GM19467 (cell line): Measurements from ENCODE around the gene VEGFA.

Experiments
- ATAC-seq: cut with Tn5 transposase; IDR thresholded peaks from one replicate; pipeline ENCODE4 v1.9.1; 2021; ENCODE audit warnings: mild to moderate bottlenecking, moderate library complexity; ENCODE audit not compliant: unreplicated experiment

VEGFA gene

DNA sequence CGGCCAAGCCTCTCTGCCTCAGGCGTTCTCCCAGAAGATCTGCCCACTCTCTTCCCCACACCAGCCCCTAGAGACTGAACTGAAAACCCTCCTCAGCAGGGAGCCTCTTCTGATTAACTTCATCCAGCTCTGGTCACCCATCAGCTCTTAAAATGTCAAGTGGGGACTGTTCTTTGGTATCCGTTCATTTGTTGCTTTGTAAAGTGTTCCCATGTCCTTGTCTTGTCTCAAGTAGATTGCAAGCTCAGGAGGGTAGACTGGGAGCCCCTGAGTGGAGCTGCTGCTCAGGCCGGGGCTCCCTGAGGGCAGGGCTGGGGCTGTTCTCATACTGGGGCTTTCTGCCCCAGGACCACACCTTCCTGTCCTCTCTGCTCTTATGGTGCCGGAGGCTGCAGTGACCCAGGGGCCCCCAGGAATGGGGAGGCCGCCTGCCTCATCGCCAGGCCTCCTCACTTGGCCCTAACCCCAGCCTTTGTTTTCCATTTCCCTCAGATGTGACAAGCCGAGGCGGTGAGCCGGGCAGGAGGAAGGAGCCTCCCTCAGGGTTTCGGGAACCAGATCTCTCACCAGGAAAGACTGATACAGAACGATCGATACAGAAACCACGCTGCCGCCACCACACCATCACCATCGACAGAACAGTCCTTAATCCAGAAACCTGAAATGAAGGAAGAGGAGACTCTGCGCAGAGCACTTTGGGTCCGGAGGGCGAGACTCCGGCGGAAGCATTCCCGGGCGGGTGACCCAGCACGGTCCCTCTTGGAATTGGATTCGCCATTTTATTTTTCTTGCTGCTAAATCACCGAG lies 14.2 kb downstream of the VEGFA start:
- ATAC-seq: no peak

DNA sequence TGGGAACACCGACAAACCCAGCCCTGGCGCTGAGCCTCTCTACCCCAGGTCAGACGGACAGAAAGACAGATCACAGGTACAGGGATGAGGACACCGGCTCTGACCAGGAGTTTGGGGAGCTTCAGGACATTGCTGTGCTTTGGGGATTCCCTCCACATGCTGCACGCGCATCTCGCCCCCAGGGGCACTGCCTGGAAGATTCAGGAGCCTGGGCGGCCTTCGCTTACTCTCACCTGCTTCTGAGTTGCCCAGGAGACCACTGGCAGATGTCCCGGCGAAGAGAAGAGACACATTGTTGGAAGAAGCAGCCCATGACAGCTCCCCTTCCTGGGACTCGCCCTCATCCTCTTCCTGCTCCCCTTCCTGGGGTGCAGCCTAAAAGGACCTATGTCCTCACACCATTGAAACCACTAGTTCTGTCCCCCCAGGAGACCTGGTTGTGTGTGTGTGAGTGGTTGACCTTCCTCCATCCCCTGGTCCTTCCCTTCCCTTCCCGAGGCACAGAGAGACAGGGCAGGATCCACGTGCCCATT lies 15.3 kb downstream of the VEGFA start:
- ATAC-seq: no peak

DNA sequence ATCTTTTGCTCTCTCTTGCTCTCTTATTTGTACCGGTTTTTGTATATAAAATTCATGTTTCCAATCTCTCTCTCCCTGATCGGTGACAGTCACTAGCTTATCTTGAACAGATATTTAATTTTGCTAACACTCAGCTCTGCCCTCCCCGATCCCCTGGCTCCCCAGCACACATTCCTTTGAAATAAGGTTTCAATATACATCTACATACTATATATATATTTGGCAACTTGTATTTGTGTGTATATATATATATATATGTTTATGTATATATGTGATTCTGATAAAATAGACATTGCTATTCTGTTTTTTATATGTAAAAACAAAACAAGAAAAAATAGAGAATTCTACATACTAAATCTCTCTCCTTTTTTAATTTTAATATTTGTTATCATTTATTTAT lies 15.9 kb downstream of the VEGFA start:
- no peak for ATAC-seq

DNA sequence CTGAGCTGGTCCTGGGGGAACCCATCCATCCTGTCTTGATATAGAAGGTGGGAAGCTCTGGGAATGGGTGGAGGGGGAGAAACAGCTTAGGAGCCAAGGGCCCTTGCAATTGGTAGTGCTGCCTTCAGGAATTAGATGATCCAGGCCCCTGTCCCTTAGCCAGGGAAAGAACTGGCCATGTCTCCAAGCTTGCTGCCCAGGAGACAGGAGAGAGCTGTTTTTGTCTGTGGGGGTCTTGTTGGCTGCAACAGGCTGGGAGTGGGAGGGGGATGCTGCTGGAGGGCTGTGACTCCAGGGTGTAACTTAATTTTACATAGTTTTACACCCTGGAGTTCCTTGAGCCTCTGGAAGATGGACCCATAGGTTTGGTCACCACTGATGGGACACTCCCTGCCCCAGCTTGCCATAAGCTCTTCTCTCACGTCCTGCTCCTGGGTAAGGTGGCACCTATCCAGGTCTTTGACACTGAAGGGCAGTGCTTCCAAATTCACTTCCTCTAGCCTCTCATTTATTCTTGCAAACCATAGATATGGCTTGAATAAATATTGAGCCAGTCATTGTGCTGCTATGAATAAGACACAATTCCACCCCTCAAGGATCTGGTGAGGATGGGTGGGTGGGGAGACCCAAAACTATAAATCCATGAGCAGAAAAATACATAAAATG lies 16.8 kb downstream of the VEGFA start:
- no peak for ATAC-seq

DNA sequence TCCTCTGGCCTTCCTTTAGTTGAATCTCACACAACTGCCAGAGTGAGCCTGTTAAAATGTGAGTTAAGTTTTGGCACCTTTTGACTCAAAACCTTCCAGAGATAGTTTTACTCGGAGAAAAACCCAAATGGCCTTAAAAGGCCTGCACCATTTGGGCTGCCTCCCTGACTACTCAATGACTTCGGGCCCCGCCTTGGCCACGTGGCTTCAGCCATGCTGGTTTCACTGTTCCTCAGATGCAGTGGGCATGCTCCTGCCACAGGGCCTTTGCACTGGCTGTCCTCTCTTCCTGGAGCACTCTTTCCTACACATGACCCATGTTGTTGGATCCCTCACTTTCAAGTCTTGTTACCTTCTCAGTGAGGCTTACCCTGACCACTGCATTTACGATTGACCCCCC lies 18.3 kb downstream of the VEGFA start:
- no peak for ATAC-seq

DNA sequence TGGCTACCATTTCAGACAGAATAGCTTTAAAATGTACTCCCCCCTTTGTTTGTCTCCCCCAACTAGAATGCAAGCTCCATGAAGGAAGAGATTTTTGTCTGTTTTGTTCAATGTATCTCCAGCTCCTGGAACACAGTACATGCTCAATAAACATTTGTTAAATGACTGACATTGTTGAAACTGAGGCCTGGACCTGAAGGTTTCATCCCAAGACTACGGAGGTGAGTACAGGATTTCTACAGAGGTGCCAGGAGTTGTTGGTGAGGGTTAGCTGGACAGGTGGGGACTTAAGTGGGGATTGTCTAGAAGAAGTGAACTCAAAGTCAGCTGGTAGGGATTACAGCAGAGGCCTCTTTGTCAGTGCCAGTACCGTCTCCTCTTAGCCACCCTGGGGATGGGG lies 19.4 kb downstream of the VEGFA start:
- no peak for ATAC-seq

DNA sequence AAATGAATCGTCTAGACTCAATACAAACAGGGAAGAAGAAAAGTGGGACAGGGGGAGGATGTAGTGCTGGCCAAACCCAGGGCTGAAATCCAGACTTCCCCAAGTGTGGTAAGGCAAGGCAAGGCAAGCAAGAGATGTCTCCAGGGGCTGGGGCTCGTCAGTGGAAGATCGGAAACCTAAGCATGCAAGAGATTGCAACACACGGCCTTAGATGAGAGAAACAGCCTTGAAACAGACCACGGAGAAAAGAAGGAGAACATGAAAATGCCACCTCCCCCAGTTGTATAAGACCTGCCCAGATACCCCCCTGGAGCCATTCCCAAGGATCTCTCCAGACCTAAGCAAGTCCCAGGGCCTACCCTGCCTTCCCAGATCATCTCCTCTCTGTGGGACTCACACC lies 20.0 kb downstream of the VEGFA start:
- ATAC-seq: no peak

DNA sequence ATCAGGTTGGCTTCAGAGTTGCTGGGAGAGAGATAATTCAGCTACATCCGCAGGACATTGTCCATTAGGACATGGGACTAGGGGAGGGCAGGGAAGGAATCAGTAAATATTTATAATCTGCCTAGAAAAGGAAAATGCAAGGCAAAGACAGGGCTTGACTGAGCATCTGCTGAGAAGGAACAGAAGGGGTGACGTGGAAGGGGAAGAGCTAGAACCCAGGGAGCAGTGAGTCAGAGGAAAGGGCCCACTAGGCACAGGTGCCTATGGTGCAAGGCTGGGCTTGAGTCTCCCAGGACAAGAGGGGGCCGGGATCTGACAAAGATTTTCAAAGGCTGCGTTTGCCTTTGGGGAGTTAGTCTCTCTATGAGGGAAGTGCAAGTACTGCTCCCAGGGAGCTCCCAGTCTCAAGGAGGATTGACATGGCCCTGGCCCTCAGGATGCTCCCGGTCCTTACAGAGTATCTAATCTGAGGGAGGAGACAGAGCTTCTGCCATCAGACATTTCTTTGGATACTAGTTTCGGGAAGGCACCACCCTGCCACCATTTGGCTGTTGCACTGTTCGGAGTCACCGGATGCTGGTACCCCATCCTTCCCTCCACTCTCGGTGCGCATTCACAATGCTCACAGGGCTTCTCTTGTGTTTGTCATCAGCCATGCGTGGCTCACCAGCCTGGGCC lies 21.9 kb downstream of the VEGFA start:
- no peak for ATAC-seq

DNA sequence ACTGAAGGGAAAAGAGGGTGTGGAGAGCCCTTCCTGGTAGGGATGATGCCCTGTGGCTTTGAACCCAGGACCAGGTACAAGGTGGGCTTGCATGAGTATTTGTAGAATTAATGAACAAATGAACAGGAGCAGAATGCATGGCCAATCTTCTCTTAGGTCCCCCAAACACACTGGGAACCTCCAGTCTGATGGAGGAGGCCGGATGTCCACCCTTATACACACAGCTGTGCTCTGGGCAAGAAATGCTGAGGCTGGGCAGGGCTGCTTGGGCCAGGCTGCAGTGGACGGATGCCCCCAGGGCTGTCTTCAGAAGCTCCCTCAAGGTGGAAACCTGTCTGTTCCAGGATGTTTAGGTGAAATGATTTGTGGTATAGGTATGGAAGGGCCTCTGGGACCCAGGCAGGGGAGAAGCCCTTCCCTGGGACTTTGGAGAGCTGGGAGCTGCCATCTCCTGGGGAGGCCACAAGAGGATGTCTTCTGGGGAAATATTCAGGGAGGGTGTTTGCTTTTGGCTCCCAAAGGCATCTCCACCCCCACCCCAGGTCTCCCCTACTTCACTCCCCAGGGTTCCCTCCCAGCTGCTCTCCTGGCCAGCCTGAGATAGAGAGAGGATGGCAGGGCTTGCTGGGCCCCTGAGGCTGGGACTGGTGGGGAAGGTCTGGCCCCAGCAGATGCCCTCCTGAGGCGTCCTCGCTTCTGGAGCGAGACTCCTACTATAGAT lies 23.3 kb downstream of the VEGFA start:
- no peak for ATAC-seq

DNA sequence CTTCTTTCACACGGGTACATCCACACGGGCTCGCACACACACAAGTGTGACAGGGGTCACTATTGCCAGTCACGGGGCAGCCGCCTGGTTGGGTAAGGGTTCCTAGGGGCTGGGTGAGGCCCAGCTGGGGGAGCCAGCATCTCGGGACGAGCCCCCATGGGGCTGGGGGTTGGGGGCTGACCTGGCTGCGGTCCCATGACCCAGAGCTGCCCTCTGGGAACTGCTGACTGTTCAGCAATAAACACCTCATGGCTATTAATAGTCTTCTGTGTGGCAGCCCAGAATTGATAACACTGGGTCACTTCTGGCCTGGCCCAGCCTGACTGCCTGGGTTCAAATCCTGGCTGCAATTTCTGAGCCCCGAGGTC lies 23.8 kb downstream of the VEGFA start:
- no peak for ATAC-seq

DNA sequence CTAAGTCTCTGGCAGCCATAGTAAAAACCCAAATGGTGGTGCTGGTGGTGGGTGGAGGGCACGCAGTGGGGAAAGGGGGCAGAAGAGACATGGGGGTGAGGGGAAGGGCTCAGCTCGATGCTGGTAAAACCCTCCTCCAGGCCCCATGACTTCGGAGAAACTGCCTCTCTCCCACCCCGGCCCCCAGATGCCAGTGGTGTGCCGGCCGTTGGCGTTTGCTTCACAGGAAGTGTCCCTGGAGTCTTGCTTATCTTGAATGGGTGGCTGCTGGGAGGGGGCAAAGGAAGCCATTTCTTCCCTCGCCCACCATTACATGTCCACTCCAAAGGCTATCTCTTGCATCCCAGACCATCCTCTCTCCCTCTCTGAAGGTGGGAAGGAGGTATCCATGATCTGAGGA lies 25.4 kb downstream of the VEGFA start:
- no peak for ATAC-seq

DNA sequence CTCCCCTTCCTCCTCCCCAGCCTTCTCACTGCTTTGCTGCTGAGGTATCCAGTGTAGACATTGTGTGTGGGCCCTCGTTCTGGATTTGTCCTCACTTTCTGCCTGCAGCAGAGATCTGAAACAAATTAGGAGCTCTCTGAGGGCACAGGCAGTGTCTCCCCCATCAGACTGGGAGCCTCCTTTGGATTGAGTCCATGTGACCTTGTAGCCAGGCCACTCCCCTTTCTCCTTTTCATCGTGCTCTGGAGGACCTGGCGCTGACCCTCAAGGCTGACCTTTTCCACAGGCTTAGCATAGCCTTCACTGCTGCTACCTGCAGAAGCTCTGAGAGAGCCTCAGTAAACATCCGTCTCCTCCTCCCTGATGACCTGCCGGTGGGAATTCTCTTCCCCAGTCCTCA lies 26.2 kb downstream of the VEGFA start:
- no peak for ATAC-seq

DNA sequence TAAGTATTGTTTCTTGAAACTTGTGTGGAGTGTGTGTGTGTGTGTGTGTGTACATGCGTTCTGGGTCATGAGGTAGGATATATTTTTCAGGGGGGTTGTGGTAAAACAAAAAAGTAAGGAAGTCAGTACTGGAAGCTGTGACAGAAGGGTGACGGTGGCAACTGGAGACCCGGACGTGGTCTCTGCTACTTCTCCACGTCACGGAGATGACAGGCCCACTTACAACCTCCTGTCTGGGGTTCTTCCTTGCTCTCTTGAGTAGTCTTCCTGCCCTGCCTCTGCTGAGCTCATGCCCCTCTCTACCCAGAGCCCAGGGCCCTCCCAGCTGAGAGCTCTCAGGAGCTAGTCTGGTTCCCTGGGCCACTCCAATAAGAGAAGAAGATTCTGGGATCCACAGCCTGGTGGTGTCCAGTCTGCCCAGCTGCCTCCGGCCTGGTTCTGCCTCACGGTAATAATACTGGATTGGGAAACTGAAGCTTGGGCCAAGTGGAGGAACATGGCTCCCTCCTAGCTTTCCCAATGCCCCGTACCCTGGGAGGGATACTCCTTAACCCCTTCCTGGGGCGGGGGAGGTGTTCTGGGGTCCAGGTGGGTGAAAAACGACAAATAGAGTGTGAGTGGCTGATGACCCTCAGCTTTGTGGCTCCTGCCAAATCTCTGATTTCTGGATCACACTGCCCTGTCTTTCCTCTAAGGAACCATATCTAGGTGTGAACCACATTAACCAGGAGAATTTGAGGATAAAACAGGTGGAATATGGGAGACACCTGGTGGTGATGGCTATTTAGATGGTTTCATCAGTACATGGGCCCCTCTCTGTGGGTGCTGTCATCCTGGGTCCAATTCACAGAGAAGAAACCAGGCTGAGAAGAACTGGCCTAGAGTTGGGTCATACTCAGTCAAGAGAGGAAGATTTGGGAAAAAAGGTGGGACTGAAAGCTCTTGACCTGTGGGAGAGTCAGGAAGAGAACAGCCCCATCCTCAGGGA lies 27.2 kb downstream of the VEGFA start:
- ATAC-seq: no peak

DNA sequence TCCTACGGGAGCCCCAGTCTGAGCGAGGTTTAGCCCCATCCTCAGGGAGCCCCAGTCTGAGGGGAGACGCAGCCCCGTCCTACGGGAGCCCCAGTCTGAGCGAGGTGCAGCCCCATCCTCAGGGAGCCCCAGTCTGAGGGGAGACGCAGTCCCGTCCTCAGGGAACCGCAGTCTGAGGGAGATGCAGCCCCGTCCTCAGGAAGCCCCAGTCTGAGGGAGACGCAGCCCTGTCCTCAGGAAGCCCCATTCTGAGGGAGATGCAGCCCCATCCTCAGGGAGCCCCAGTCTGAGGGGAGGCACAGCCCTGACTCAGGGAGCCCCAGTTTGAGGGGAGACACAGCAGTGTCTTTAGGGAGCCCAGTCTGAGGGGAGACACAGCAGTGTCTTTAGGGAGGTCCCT lies 27.9 kb downstream of the VEGFA start:
- no peak for ATAC-seq

DNA sequence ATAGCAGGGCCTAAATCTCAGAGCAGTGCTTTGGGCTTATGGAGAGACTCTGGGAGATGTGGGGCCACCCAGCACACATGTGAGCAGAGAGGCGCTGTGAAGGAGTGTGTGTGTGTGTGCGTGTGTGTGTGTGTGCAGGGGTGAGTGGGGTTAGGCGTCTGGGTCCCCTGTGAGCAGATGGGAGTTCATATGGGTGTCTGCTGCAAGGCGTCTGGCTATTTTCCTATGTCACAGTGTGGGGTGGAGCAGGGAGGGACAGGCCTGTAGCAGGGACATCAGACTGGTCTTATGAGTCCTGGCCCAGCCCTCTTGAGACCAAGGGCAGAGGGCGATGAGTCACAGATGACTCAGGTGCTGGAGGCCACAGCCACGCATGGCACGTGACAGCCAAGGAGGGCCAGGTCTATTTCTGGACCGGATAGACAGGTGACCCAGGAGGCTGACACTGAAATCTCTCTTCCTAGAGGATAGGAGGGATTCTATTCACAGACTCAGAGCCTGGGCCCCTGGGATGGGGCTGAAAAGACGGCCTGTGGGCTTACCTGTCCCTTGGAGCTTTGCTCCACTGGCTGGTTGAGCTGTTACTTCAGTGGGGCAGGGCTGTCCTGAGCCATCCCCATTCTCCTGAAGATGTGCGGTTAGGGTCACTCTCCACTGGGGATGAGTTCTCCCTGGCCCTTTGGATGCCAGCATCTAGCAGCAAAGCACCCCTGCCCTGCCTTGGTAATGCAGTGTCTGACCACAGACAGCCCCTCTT lies 28.9 kb downstream of the VEGFA start:
- no peak for ATAC-seq

DNA sequence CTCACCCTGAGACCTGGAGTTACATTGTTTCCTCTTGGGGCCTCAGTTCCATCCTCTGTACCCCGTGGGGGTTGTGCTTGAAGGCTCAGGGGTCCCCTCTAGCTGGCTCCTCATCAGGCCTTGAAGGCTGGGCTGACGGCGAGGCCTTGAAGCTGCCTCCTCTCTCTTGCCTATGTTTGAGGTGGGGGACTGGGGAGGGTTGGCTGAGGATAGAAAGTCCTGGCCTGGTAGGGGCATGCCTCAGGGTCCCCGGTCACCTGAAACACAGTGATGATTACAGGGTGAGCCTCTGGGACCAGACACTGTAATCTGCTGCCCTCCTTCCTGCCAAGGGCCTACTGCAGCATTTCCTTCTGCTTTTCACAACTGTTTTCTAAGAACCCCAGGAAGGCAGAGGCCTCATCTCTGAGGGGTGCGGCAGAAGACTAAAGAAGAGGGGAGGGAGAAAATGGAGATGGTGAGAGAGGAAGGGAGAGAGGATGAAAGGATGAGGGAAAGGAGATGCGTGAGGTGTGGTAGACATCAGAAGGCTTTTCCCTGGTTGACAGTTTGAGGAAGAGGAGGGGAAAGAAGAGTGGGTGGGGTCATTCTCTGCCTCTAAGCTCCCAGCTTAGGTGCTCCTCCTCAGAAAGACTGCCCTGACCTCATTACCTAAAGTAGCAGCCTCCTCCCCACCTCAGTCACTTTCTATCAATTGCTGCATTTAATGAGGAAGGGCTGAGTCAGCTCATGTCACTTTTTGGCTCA lies 29.7 kb downstream of the VEGFA start:
- ATAC-seq: no peak

DNA sequence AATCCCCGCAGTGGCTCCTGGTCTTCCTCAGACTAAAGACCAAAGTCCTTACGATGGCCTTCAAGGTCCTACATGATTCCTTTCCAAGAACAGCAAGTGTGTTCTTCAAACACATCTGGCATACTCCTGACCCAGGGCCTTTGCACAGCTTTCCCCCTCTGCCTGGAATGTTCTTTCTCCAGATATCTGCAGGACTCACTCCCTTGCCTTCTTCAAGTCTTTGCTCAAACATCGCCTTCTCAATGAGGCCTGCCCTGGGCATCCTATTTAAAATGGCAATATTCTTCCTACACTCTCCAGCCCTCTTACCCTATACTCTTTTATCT lies 30.2 kb downstream of the VEGFA start:
- ATAC-seq: no peak

DNA sequence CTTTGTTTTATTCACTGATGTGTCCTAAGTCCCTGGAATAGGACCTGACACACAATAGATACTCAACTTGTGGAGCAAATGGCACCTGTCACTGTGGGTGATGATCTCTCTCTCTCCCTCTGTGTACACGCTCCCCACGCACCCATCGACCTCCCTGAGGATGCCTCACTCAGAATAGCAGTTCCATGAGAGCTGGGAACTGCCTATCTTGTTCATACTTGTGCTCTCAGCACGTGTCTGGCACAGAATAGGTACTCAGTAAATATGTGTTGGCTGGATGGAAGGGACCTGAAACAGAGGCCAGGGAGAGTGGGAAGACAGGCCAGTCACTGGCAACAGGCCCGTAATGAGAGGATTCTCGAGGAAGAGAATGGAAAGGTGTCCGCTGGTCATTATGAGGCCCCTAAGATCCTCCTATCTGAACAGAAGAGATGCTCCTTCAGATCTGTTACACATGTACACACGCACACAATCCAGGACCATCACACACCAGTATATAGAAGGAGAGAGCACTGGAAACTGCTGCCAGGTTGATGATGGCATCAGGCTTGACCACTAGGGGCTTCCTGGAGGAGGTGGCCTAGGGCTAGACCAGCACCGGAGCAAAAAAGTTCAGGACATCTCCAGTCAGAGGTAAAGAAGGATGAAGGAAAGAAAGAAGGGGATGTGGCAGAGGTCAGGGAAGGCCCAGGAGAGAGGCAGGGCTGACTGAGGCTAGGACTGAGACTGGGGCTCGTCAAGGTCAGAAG lies 30.9 kb downstream of the VEGFA start:
- no peak for ATAC-seq
